GM18507 (cell line): ENCODE data around the gene SMTN.
"Not testable (repeated sequence)": the region's sequence is repeated elsewhere in the genome, so short reads cannot be mapped to it uniquely, and the experiment has no call there.

Source experiments
- DNase-seq: peaks from one replicate; pipeline ENCODE4 v3.0.0; 2011; ENCODE audit warnings: low read depth; ENCODE audit not compliant: insufficient read length; ENCODE audit errors: extremely low spot score
- FAIRE-seq: peaks from 2 replicates; lab custom pipeline; 2011; peaks lifted over from hg19 to GRCh38; lab: Jason Lieb, UNC

SMTN gene

DNA sequence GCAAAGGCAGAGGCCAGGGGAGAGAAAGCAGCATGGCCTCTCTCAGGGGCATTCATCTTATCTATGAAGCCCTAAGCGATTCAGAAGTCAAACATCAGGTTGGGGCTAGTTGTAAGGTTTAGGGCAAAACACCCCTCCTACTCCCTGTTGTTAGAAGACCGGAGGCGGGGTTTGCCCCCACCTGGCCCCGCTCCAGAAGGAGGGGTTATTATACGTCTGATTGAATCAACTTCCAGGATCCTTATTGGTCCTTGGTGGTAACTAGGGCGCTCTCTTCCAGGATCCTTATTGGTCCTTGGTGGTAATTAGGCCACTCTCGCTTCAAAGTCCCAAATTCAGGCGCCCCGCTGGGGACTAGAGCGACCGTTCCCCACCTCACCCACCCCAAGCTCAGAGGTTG lies 12.1 kb upstream of the SMTN start:
- FAIRE-seq (no peak), DNase-seq (no peak)

DNA sequence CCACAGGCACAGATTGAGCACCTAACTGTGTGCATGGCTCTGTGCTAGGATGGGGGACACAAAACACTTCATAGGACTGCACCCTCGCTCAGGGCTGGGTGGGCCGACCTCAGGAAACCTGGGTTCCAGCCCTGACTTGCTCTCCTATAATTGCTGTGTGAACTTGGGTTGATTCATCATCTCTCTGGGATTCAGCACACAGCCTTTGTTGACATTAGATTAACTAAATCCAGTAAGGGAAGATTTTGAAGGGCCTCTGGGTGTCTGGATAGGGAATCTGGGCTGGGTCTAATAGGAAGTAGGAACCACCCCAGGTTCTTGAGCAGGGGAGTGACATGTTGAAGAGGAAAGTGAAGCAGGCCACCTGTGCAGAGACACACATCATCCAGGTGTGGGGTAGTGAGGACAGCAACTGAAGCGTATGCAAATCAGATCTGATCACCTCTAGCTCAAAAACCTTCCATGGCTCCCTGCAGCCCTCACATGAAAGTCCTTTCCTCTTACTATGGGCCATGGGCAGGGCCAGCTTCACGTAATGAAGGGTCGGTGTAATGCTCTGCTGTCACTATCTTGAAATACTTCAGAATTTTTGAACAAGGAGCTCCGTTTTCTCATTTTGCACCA lies 11.3 kb upstream of the SMTN start:
- not testable (repeated sequence) for DNase-seq, FAIRE-seq

DNA sequence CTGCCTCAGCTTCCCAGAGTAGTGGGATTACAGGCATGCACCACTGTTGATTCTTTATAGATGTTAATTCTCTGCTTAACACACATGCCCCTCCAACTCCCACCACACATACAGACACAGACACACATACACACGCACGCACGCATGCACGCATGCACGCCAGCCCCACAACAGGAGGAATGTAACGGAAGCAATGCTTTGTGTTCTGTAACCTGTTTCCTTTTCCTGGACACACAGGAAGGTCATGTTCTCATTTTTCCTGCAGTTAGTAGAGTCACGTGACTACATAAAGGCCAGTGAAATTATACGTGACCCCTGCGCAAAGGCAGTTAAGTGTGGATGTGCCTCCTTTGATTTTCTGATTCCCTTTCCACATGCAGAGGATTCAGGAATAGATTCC lies 8.0 kb upstream of the SMTN start:
- FAIRE-seq: not testable (repeated sequence)

DNA sequence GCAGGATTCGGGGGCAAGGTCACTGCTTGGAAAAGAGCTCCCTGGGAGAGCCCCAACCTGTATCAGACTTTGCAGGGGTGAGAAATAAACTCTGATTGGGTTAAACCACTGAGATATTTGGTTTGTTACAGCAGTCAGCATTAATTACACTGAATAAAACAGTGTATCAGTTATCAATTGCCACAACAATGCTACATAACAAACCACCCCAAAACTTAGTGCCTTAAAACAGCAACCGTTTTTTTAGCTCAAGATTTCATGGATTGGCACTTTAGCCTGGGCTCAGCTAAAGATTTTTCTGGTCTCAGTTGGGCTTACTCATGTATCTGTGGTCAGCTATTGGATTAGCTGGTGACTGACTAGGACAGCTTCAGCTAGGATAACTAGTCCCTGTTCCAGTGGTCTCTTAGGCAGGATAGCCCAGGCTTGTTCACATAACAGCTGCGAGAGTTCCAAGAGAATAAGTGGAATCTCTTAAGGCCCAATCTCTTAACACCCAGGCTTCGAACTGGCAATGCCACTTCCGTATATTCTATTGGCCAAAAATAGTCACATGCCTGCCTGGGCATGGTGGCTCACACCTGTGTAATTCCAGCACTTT lies 7.5 kb upstream of the SMTN start:
- FAIRE-seq, DNase-seq: not testable (repeated sequence)

More for the DNA sequence above, 8.0 kb upstream of the SMTN start:
- DNase-seq: not testable (repeated sequence)

DNA sequence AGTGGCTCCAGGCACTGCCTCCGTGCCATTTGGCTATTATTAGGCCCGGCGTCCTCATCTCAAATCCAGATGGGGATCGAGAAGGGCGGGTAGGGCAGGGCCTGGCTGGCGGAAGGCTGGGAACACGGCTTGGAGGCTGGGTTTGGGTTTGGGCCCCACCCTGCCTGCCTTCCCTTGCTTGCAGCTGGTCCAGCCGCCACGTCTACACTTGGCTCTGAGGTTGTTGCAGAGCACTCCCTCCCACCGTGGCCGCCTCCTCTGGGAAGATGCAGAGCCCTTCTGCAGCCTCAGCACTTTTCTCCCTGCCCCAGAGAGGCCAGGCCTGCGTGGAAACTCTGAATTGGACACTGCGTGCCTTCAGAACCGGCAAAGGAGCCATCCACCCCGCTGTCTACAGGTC lies 5.2 kb upstream of the SMTN start:
- FAIRE-seq (no peak), DNase-seq (no peak)

DNA sequence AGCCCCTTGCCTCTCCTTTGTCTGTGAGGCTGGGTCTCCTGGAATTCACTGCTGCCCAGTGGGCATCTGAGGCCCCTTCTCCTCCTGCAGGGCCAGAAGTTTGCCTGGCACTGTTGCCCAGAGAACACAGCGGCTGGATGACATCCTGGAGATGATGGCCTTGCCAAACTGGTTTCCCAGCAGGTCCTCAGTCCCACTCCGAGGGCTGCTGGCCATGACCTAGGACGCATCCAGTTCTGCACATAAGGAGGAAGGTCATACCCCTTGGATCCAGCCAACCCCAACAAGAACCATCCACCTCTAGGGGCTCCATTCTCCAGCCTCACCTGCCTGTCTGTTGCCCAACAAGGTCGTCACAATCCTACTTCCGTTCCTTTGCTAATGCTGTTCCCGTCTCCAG lies 3.4 kb upstream of the SMTN start:
- no peak for FAIRE-seq

DNA sequence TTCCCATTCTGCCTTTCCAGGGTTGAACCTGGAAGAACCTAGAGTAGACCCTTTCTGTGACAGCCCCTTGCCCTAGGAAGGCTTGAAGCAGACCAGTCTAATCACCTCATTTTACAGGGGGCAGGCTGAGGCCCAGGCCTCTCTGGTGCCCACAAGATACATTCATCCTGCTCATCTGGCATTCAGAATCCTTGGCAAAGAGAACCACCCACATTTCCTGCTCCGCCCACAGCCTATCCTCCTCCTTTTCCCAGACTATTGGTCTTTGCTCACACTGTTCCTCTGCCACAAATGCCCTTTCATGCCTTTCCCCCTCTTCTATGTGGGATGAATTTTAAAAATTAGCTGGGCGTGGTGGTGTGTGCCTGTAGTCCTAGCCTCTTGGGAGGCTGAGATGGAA lies 2.7 kb upstream of the SMTN start:
- FAIRE-seq: not testable (repeated sequence)

More for the DNA sequence above, 3.4 kb upstream of the SMTN start:
- DNase-seq: no peak

DNA sequence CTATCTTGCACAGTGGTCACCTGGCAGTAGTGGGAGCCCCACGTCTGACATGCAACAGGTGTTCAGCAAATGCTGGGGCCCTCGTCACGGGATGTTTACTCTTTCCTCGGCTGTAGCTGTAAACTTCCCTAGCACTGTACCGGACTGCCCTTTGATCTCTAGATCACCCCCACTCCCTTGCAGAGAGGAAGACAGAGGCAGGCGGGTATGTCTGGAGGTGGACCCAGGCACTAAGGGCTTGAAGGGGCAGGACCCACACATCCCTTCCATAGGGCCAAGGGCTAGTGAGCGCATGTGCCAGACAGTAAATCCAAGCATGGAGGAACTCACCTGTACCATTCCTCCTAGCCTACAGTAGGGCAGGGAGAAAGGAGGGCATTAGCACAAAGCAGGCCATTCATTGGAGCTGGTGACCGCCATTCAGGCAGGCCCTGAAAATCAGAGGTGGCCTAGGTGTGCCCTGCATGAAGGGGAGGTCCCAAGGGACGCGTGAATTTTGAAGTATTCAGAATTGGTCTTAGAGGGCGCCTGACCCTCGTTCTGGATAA lies 1.9 kb upstream of the SMTN start:
- no peak for DNase-seq
- FAIRE-seq: no peak

More for the DNA sequence above, 2.7 kb upstream of the SMTN start:
- DNase-seq: not testable (repeated sequence)

DNA sequence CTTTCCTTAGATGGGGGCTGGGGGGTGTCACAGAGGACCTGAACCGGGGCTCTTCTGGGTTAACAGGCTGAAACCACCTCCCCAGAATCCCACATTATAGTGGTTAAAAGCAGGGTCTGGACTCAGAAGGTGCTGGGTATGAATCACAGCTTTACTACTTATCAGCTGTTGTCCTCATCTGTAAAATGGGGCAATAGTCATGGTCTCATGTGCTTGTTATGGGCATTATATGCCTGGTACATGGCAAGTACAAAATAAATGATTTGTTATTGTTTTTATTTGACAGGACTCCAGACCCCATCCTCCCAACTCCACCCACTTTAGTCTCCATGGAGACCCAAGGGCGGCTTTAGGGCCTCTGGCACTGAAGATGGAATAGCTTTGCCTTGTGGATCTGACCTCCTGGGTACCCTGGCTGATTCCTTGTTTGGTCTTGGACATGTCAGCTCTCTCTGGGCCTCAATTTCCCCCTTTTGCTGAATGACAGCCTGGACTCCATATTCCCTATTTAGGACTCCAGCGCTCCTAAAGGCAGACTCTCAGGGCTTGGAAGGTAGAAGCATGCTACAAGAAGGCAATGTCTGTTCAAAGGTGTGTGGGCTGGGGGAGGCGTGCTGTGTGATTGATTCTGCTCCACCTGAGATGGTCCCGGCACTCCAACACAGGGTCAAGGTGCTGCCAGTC lies 812 bp upstream of the SMTN start:
- FAIRE-seq (no peak), DNase-seq (no peak)

DNA sequence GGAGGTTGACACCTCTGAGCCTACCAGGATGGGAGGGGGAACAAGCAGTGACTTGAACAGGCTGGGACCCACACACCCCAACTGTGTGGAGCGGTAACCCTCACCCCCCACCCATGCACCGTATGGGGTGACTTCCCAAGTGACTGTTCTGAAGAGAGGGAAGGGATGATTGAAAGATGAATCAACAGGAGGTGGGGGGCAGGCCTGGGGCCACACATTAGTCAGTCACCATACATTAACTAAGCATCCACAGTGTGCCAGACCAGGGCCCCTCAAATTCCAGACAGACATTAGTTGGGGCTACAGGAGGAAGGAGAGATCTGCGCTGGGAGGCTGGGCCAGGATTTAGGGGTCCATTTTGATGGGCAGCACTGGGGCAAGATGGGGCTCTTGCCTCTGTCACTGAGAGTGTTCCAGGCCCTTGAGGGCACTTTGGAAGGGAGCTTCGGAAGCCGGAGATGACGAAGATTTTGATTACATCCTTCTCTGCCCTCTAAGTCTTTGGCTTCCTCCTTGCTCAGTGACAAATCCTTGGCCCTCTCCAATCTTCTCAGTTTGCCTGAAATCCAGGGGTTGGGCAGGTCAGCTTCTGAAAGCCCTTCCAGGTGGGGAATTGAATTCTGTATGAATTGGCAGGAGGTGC lies 966 bp downstream of the SMTN start:
- DNase-seq (no peak), FAIRE-seq (no peak)

DNA sequence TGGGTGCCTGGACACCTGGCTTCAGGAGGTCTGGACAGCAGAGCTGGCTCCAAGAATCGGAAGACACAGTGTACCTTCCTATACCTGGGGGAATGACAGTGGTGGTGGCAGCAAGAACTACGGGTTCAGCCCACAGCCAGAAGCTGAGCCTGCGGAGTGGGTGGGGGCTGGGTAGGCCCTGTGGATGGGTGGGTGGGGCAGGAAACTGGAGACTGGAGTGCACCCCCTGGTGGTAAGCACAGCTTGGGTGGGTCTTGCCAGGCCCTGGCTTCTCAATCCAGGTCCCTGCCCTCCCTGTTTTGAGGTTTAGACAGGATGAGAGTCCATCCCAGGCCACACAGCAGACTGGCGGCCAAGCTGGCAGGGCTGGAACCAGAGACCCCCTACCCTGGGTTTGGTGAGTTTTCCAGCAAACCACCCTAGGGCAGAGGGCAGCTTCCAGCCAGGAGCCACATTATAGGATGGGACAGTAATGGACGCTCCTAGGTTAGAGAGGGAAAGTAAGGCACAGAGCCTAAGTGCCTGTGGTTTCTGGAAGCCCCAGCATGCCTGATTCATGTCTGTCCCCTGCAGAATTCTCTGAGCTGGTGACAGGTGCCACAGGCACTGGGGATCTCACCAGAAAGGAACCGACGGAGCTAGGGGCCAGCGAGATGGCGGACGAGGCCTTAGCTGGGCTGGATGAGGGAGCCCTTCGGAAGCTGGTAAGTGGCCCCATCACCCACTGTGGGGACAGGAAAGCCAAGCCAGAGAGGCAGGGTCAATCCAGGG lies 1.7 kb downstream of the SMTN start:
- no peak for FAIRE-seq
- DNase-seq: no peak

DNA sequence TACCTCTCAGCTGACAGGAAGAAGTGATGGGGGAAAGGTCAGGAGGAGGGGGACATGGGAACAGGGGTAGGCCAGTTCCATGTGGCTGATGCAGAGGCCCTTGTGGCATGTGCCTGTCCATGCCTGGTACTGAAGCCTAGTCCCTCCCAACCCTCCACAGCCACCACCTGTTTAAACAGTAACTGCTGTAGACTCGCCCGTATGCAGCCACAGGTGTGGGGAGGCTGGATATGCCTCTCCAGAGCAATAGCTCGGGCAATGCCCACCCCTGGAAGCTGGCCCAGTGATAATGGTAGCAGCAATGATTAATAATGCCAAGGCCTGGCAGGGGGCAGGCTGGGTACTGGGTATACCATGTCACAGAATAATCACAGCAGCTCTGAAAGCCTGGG lies 2.3 kb downstream of the SMTN start:
- peak; percentile 51 for FAIRE-seq
- DNase-seq: no peak

DNA sequence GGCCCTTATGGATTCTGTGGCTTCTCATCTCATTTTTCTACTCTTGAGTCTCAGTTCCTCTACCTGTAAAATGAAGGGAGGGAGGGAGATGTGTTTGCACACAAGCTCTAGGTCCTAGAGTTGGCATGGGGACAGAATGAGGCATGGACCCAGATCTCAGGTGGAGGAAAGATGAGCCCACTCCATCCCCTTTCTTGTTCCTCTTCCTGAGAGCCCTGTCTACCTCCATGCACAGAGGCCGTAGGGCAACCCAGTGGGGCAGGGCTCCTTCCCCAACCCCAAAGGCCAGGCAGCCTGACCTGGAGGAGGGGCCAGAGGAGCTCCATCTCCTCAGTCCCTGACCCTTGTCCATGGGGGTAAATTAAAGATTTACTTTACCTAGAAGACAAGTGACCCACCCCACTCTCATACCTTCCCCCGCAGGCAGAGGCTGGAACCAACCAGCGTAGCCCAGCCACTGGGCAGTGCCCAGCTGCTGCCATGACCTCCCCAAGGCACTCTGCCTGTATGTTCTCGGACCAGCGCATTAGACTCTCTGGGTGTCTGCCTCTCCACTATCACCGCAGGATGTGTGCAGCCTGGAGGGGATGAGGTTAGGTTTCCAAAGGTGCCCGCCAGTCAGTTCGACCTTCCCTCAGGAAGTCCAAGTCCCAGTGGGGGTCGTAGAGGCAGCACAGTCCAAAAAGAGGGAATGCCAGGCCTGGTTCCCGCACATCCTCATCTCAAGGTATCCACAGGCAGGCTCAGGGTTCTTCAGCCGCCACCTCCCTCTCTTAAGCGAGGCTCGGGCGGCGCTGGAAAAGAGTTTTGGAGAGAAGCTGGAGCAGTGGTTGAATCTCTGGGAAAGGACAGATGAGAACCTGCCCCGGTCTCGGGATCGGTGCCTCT lies 3.0 kb downstream of the SMTN start:
- no peak for DNase-seq
- FAIRE-seq: peak; percentile 79

DNA sequence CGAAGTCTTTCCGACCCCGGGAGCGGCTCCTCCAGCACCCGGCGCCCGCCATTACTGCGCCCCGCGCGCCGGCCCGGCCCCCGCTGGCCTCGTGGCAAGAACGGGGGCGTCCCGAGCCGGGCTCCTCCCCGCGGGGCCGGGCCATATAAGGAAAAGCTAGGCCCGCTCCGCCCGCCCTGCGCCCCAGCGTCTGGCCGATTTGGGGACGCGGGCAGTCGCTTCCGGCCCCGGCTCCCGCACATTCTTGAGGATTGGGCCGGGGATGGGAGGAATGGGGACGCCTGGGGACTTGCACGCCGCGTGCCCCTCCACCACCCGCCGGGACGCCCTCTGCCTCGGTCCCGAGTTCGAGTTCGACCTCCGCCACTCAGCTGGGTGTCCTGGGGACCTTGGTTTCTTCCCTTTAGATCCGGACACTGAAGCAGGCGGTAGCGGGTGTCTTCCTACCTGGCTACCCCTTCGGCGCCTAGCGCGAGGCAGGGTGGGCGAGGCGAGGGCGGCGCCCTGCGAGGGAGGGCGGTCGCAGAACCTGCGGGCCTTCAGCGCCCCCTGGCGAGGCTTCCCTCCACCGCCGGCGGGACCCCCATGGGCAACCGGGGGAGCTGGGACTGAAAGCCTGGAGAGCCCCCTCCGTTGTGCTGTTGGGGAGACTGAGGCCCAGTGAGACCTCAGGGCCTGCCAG lies 3.8 kb downstream of the SMTN start:
- FAIRE-seq: peak; percentile 93
- DNase-seq: peak; percentile 84

DNA sequence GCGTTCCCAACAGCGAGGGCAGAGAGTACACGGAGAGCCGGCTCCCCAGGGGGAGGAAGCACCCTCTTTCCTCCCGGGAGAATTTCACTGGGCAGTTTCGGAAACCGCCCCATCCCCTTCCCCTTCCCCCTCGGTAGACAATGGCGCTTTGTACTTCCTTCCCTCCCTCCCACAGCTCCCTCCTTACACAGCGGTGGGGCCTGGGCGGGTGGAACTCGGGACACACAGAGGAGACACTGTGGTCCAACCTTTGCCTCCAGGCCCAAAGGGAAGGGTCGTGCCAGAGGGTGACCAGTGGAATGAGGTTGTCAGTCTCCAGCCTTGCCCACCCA lies 4.3 kb downstream of the SMTN start:
- FAIRE-seq (no peak), DNase-seq (no peak)

DNA sequence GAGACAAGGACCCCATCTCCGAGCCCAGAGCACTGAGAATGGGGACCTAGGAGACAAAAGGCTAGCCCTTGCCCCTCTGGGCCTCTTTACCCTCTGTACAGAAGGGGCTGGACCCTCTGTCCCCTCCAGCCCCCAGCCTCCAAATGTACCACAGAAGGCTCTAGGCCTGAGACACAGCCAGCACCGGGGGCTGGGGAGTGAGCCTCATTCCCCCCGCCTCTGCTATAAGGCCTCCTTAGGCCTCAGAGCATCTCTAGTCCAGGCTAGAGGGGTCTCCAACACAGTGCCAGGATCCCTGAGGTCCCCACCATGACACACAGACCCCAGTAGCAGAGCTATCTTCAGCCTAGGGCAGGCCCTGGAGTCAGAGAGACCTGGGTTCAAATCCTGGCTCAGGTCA lies 4.8 kb downstream of the SMTN start:
- no peak for FAIRE-seq
- DNase-seq: no peak

DNA sequence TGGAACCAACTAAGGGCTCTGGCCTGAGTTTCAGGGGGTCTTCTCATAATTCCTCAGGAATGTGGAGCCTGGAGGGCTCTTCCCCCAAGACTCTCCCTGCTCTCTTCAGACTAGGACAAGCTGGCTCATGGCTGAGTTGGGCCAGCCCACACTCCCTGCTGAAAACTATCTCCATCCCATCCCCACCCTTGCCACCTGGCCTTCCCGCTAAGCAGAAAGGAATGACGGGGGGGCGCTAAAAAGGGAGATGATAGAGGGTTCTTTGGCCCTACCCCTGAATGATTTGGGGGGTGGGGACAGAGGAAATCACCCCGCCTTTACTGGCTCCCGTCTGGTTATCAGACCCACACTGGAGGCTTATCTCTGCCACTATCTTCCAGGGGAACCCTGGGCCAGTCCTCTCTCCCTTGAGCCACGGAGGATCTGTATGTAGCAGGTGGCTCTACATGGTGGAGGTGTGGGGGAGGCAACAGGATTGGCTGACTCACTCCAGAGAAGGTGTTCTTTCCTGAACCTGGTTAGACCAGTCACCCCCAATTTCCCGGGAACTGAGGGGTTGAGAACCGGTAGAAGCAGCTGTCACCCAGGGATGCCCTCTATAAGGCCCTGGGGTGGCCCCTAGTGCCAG lies 5.7 kb downstream of the SMTN start:
- FAIRE-seq: no peak
- DNase-seq: no peak

DNA sequence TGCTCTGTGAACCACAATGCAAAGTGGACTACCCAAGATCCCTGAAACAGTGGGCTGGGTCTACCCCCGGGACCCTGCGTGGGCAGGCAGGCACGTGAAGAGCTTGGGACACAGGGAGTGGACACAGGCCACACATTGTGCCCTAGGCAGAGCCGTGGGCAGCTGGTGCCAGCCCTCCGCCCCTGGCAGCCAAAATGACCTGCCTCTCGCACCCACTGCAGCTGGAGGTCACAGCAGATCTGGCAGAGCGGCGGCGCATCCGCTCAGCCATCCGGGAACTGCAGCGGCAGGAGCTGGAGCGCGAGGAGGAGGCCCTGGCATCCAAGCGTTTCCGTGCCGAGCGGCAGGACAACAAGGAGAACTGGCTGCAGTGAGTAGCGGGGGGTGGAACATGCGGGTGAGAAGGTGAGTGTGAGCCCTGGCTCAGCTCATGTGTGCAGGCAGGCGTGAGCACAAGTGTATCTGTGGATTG lies 6.7 kb downstream of the SMTN start:
- DNase-seq (no peak), FAIRE-seq (no peak)
